ENCODE data around the gene TRPM3.

- TF ChIP-seq CTCF (tag by site-specific recombination; IDR thresholded peaks at IDR 0.05): no peak
- TF ChIP-seq ELK4 (IDR thresholded peaks at IDR 0.05; ENCODE audit: borderline replicate concordance, low read depth, low read length): no peak
- TF ChIP-seq ZNF174 (tag by site-specific recombination; IDR thresholded peaks at IDR 0.05): no peak
- no peak for TF ChIP-seq ZNF704 (tag by site-specific recombination; IDR thresholded peaks at IDR 0.05)
- TF ChIP-seq ZBTB8A (tag by site-specific recombination; IDR thresholded peaks at IDR 0.05): no peak
- no peak for TF ChIP-seq GLI4 (tag by site-specific recombination; IDR thresholded peaks at IDR 0.05)
- TF ChIP-seq ZNF138 (tag by site-specific recombination; IDR thresholded peaks at IDR 0.05; ENCODE audit: borderline replicate concordance): no peak
- no peak for TF ChIP-seq TCF7L2 (IDR thresholded peaks at IDR 0.05; ENCODE audit: borderline replicate concordance, low read depth, low read length)
- no peak for TF ChIP-seq ZNF521 (tag by site-specific recombination; IDR thresholded peaks at IDR 0.05)
- TF ChIP-seq ZNF133 (tag by site-specific recombination; IDR thresholded peaks at IDR 0.05): no peak
Measured at GRCh38 chr9:70798018-70798417, 323.4 kb downstream of the TRPM3 start.
